ENCODE results near the gene MBNL2. TPM values are rescaled to one million over a fixed set of nuclear protein-coding genes. Genes with fewer than 3 reads are reported as not detected.

The MBNL2 gene
- total RNA-seq, 1 donor from 2014 or later, result 61.2 TPM

- DNase-seq (ENCODE audit: low read depth), result no peak
Observed at GRCh38 chr13:97437729-97438128, 215.6 kb downstream of the MBNL2 start.

GRCh38 chr13:97438856-97439595 lies 216.9 kb downstream of the MBNL2 start:
- no peak for DNase-seq (ENCODE audit: low read depth)

- no peak for DNase-seq (ENCODE audit: low read depth)
Observed at GRCh38 chr13:97440598-97441170, 218.6 kb downstream of the MBNL2 start.

- no peak for DNase-seq (ENCODE audit: low read depth)
Observed at GRCh38 chr13:97441368-97441767, 219.2 kb downstream of the MBNL2 start.

Other genes starting within 250 kb of the MBNL2 start
- not detected in 2 replicates for gene OXGR1, start 227.9 kb upstream of the MBNL2 start, total RNA-seq
- gene RAP2A, start 211.8 kb downstream of the MBNL2 start, total RNA-seq, result 35.3 and 44.4 TPM in 2 replicates